HepG2 (cell line): ENCODE data around the gene DOCK10. TPM values are rescaled to one million over a fixed set of nuclear protein-coding genes. Genes with fewer than 3 reads are reported as not detected.

ENCODE experiments used
- ATAC-seq: fragments of 200-7000 bp; cut with Tn5 transposase; 3 replicates; pipeline ENCODE4 v1.9.1; 2020; ENCODE audit warnings: mild to moderate bottlenecking, moderate library complexity
- BruUV-seq: library from RNA; stranded (reverse); fragments of 400-500 nt; replicated peaks from 2 replicates; lab custom pipeline; 2021; lab: Mats Ljungman, UMichigan
- CTCF ChIA-PET: fragments of 300-600 bp; formaldehyde crosslinking; extraction: SDS; loops from one replicate; lab custom pipeline; 2021; ENCODE audit warnings: low total read pairs, inconsistent platforms, low intra/inter-chr PET ratio; lab: Yijun Ruan, JAX
- POLR2A ChIA-PET: fragments of 350-600 bp; sonication (Branson Sonifier 250); formaldehyde crosslinking; loops from one replicate; lab custom pipeline; 2020; ENCODE audit warnings: antibody characterized with exemption, inconsistent platforms; lab: Yijun Ruan, JAX
- DNase-seq: peaks from one replicate; pipeline ENCODE4 v3.0.0-alpha.2; 2015; ENCODE audit warnings: low spot score
- FAIRE-seq: peaks from 3 replicates; lab custom pipeline; 2011; peaks lifted over from hg19 to GRCh38; lab: Jason Lieb, UNC
- H2AFZ ChIP-seq: one replicate; pipeline ENCODE4 v1.6.1; 2011; ENCODE audit warnings: low read length, inconsistent platforms
- H3K27ac ChIP-seq: fragments of 300-600 bp; 3 replicates; pipeline ENCODE4 v1.8.0; 2011; ENCODE audit warnings: mixed run types, mild to moderate bottlenecking, mixed read lengths, low read length, inconsistent platforms; ENCODE audit not compliant: insufficient read depth; ENCODE audit errors: extremely low read length
- H3K27me3 ChIP-seq, 2 experiments: fragments of 200-600 bp in 1 of 2; 2 replicates in 1 of 2; 3 replicates in 1 of 2; pipeline versions ENCODE4 v1.6.0 to v1.8.0; 2011; ENCODE audit warnings: low read length in 2 of 2, mild to moderate bottlenecking in 2 of 2, moderate library complexity in 2 of 2, inconsistent platforms in 1 of 2; ENCODE audit not compliant: insufficient read depth in 2 of 2, control insufficient read depth in 1 of 2
- H3K36me3 ChIP-seq, 2 experiments: fragments of 200-600 bp in 1 of 2; replicated peaks in 1 of 2; 2 replicates in 1 of 2; 3 replicates in 1 of 2; pipeline versions ENCODE4 v1.5.1 to v1.8.0; 2011; ENCODE audit warnings: low read length in 2 of 2, inconsistent platforms in 1 of 2; ENCODE audit not compliant: insufficient read depth in 2 of 2, control insufficient read depth in 1 of 2
- H3K4me1 ChIP-seq: 2 replicates; pipeline ENCODE4 v1.5.1; 2012; ENCODE audit warnings: low read length, inconsistent platforms; ENCODE audit not compliant: insufficient read depth
- H3K4me2 ChIP-seq: 2 replicates; pipeline ENCODE4 v1.6.0; 2011; ENCODE audit warnings: low read depth, low read length, inconsistent platforms
- H3K4me3 ChIP-seq, 3 experiments: fragments of 200-600 bp in 1 of 3; sonication (generic), shearing (Covaris generic) in 1 of 3; replicated peaks in 1 of 3; 2 replicates each; pipeline ENCODE4 v1.5.1; 2011 to 2016; ENCODE audit warnings: low read length in 3 of 3, inconsistent platforms in 2 of 3, low read depth in 2 of 3, mild to moderate bottlenecking in 2 of 3, control low read depth in 1 of 3, mixed read lengths in 1 of 3; ENCODE audit not compliant: insufficient read depth in 1 of 3
- H3K79me2 ChIP-seq: one replicate; pipeline ENCODE4 v1.6.1; 2011; ENCODE audit warnings: low read length, inconsistent platforms; ENCODE audit not compliant: insufficient read depth
- H3K9ac ChIP-seq: 2 replicates; pipeline ENCODE4 v1.6.0; 2011; ENCODE audit warnings: mild to moderate bottlenecking, low read depth, low read length, inconsistent platforms; ENCODE audit not compliant: insufficient read depth
- H3K9me3 ChIP-seq: 2 replicates; pipeline ENCODE4 v1.5.1; 2012; ENCODE audit warnings: mild to moderate bottlenecking, low read length
- H4K20me1 ChIP-seq: 2 replicates; pipeline ENCODE4 v1.6.0; 2011; ENCODE audit warnings: inconsistent platforms, mild to moderate bottlenecking, low read length, moderate library complexity; ENCODE audit not compliant: insufficient read depth
- ASH2L ChIP-seq: fragments of 300-600, 200-600 bp; sonication (generic); IDR thresholded peaks from 2 replicates; pipeline ENCODE4 v1.7.0; 2017; ENCODE audit warnings: low read depth, mild to moderate bottlenecking, moderate library complexity, mixed read lengths, low read length; ENCODE audit not compliant: insufficient read length
- IRF2 ChIP-seq: IDR thresholded peaks from 2 replicates; pipeline ENCODE4 v1.6.1; 2018; ENCODE audit warnings: missing genetic modification reagents, missing compliant biosample characterization
- MXD4 ChIP-seq: IDR thresholded peaks from 2 replicates; pipeline ENCODE4 v1.6.1; 2016; ENCODE audit warnings: mild to moderate bottlenecking, missing biosample characterization, missing genetic modification reagents
- RCOR2 ChIP-seq: IDR thresholded peaks from 2 replicates; pipeline ENCODE4 v1.6.1; 2016; ENCODE audit warnings: missing biosample characterization, missing genetic modification reagents
- SMARCE1 ChIP-seq: fragments of 450-650 bp; IDR thresholded peaks from 2 replicates; pipeline ENCODE4 v1.6.1; 2017; ENCODE audit warnings: borderline replicate concordance
- SNAPC2 ChIP-seq: sonication (generic); formaldehyde crosslinking; IDR thresholded peaks from 2 replicates; pipeline ENCODE4 v1.8.1; 2022; ENCODE audit warnings: mild to moderate bottlenecking, missing genetic modification reagents
- SNRNP70 ChIP-seq: fragments of 200-400 bp; formaldehyde crosslinking; IDR thresholded peaks from 2 replicates; pipeline ENCODE4 v1.6.1; 2017; ENCODE audit warnings: mild to moderate bottlenecking, low read depth, low read length, moderate library complexity
- TEAD3 ChIP-seq: optimal IDR thresholded peaks from 2 replicates; pipeline ENCODE3; 2016; ENCODE audit warnings: borderline replicate concordance
- ZFY ChIP-seq: sonication (generic); formaldehyde crosslinking; IDR thresholded peaks from 2 replicates; pipeline ENCODE4 v1.4.0; 2020; ENCODE audit warnings: missing genetic modification reagents
- ZKSCAN1 ChIP-seq: fragments of 150-350 bp; IDR thresholded peaks from 2 replicates; pipeline ENCODE4 v1.6.1; 2014; ENCODE audit warnings: low read length
- ZNF230 ChIP-seq: sonication (generic); formaldehyde crosslinking; IDR thresholded peaks from 2 replicates; pipeline ENCODE4 v1.4.0; 2020; ENCODE audit warnings: mild to moderate bottlenecking, missing genetic modification reagents
- ZNF383 ChIP-seq: sonication (generic); formaldehyde crosslinking; IDR thresholded peaks from 2 replicates; pipeline ENCODE4 v1.4.0; 2020; ENCODE audit warnings: missing genetic modification reagents, mild to moderate bottlenecking, borderline replicate concordance
- ZNF749 ChIP-seq: sonication (generic); formaldehyde crosslinking; IDR thresholded peaks from 2 replicates; pipeline ENCODE4 v1.8.0; 2022; ENCODE audit warnings: mild to moderate bottlenecking, missing genetic modification reagents, moderate library complexity, borderline replicate concordance
- WGBS: methylation state at CpG from one replicate; pipeline ENCODE4 v1.1.6; 2017; ENCODE audit warnings: low lambda C conversion rate; 5-methylcytosine and 5-hydroxymethylcytosine counted together
- in situ Hi-C: cut with HindIII; loops from 2 replicates; pipeline ENCODE4 v1.10.0; 2017; ENCODE audit warnings: low pct_unique_long_range_greater_than_20kb; ENCODE audit not compliant: extremely low pct_ligation_motif_present
- intact Hi-C: fragments of 100-400 bp; cut with micrococcal nuclease; formaldehyde crosslinking; loops from one replicate; pipeline ENCODE4 v1.10.0; 2022; ENCODE audit not compliant: unreplicated experiment
- polyA plus RNA-seq, 8 experiments: library from polyadenylated mRNA; depleted of rRNA in 3 of 8; stranded (reverse) in 7 of 8; unstranded in 1 of 8; fragments of >200 nt; fragmentation: Illumina TruSeq in 4 of 8; extraction: Trizol in 4 of 8; gene quantifications; 2 replicates each; pipeline versions ENCODE4 v1.2.1 to v1.2.3, GENCODE V29; 2011 to 2016; ENCODE audit warnings: low read depth in 4 of 8, missing spikeins in 1 of 8, mixed read lengths in 1 of 8; ENCODE audit not compliant: insufficient read depth in 1 of 8
- total RNA-seq, 5 experiments: library from RNA; depleted of rRNA; stranded (reverse); fragments of >200 nt; fragmentation: Illumina TruSeq; extraction: Trizol; gene quantifications; 2 replicates each; pipeline ENCODE4 v1.2.3, GENCODE V29; 2016; ENCODE audit warnings: low read depth in 1 of 5
- TF ChIP-seq, protein P1 (sequence below): sonication (generic); formaldehyde crosslinking; IDR thresholded peaks from 2 replicates; pipeline ENCODE4 v1.4.0; 2020; ENCODE audit warnings: missing genetic modification reagents, borderline replicate concordance
- TF ChIP-seq, protein P2 (sequence below): sonication (generic); formaldehyde crosslinking; IDR thresholded peaks from 2 replicates; pipeline ENCODE4 v1.8.1; 2022; ENCODE audit warnings: low read depth, mild to moderate bottlenecking, missing genetic modification reagents
- TF ChIP-seq, protein P3 (sequence below): IDR thresholded peaks from 2 replicates; pipeline ENCODE4 v1.6.1; 2016; ENCODE audit warnings: mild to moderate bottlenecking, missing biosample characterization, missing genetic modification reagents
- TF ChIP-seq, protein P4 (sequence below): sonication (generic); formaldehyde crosslinking; IDR thresholded peaks from 2 replicates; pipeline ENCODE4 v1.5.1; 2020; ENCODE audit warnings: mild to moderate bottlenecking, missing genetic modification reagents, moderate library complexity

DOCK10 gene
- total and polyA plus RNA-seq, 2 of the 13 experiments (the other 11 are each of a cell fraction or from before 2014, with no cell fraction given), result not detected

DNA sequence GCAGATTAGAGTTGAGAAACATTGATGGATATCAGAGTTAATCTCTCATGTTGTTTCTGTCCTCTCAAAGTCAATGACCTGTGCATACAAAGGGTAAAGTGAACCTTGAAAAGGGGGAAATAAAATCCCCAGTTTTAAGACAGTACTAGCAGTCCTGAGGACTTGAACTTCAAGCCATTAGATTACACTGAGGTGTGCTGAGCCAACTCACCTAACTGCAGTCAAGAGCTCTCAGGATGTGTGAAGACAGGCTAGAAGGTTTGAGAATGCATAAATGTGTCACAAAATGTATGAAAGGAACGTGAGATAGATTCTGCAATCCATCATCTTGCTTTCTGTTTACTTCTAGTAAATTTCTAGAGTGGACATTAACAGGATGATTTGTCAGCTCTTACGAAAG is 35.5 kb downstream of the DOCK10 start:
- Histone ChIP-seq H3K9me3 (no peaks in the 10 kb centered on the region), H3K4me3 (no peak overlapping the region), H3K4me1 (no peaks in the 10 kb centered on the region), H3K36me3 (no peaks in the 10 kb centered on the region), H3K4me2 (no peak overlapping the region), H3K27me3 (no peaks in the 10 kb centered on the region)
- 0% methylated on average over 2 of the region's 2 CpGs for WGBS
- BruUV-seq, result no TSS peak
- TF ChIP-seq RCOR2 (no peak), TEAD3 (CRISPR knock-in tag) (no peak), ASH2L (no peak), SMARCE1 (no peak), SNRNP70 (no peak), SNAPC2 (CRISPR knock-in tag) (no peak), IRF2 (CRISPR knock-in tag) (no peak), MXD4 (CRISPR knock-in tag) (no peak), ZNF749 (CRISPR knock-in tag) (no peak), ZNF383 (CRISPR knock-in tag) (no peak), ZNF230 (CRISPR knock-in tag) (no peak), ZFY (no peak), ZKSCAN1 (no peak)
- TF ChIP-seq, protein P1, sequence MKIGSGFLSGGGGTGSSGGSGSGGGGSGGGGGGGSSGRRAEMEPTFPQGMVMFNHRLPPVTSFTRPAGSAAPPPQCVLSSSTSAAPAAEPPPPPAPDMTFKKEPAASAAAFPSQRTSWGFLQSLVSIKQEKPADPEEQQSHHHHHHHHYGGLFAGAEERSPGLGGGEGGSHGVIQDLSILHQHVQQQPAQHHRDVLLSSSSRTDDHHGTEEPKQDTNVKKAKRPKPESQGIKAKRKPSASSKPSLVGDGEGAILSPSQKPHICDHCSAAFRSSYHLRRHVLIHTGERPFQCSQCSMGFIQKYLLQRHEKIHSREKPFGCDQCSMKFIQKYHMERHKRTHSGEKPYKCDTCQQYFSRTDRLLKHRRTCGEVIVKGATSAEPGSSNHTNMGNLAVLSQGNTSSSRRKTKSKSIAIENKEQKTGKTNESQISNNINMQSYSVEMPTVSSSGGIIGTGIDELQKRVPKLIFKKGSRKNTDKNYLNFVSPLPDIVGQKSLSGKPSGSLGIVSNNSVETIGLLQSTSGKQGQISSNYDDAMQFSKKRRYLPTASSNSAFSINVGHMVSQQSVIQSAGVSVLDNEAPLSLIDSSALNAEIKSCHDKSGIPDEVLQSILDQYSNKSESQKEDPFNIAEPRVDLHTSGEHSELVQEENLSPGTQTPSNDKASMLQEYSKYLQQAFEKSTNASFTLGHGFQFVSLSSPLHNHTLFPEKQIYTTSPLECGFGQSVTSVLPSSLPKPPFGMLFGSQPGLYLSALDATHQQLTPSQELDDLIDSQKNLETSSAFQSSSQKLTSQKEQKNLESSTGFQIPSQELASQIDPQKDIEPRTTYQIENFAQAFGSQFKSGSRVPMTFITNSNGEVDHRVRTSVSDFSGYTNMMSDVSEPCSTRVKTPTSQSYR (CRISPR knock-in tag), result no peak
- TF ChIP-seq, protein P2, sequence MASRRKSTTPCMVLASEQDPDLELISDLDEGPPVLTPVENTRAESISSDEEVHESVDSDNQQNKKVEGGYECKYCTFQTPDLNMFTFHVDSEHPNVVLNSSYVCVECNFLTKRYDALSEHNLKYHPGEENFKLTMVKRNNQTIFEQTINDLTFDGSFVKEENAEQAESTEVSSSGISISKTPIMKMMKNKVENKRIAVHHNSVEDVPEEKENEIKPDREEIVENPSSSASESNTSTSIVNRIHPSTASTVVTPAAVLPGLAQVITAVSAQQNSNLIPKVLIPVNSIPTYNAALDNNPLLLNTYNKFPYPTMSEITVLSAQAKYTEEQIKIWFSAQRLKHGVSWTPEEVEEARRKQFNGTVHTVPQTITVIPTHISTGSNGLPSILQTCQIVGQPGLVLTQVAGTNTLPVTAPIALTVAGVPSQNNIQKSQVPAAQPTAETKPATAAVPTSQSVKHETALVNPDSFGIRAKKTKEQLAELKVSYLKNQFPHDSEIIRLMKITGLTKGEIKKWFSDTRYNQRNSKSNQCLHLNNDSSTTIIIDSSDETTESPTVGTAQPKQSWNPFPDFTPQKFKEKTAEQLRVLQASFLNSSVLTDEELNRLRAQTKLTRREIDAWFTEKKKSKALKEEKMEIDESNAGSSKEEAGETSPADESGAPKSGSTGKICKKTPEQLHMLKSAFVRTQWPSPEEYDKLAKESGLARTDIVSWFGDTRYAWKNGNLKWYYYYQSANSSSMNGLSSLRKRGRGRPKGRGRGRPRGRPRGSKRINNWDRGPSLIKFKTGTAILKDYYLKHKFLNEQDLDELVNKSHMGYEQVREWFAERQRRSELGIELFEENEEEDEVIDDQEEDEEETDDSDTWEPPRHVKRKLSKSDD (CRISPR knock-in tag), result no peak
- TF ChIP-seq, protein P3, sequence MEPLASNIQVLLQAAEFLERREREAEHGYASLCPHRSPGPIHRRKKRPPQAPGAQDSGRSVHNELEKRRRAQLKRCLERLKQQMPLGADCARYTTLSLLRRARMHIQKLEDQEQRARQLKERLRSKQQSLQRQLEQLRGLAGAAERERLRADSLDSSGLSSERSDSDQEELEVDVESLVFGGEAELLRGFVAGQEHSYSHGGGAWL (CRISPR knock-in tag), result no peak
- TF ChIP-seq, protein P4, sequence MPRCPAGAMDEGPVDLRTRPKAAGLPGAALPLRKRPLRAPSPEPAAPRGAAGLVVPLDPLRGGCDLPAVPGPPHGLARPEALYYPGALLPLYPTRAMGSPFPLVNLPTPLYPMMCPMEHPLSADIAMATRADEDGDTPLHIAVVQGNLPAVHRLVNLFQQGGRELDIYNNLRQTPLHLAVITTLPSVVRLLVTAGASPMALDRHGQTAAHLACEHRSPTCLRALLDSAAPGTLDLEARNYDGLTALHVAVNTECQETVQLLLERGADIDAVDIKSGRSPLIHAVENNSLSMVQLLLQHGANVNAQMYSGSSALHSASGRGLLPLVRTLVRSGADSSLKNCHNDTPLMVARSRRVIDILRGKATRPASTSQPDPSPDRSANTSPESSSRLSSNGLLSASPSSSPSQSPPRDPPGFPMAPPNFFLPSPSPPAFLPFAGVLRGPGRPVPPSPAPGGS, result no peak
- TF ChIP-seq, all 625 proteins: peak for 0
- ChIA-PET CTCF (no interaction called here), POLR2A (no interaction called here)
- Histone ChIP-seq H2AFZ (no peak overlapping the region), H4K20me1 (no peaks in the 10 kb centered on the region), H3K9ac (no peak overlapping the region), H3K79me2 (no peaks in the 10 kb centered on the region), H3K27ac (no peak overlapping the region)
- intact Hi-C loops, result no loop called here
- in situ Hi-C loops, result no loop called here
- DNase-seq, result no peak
- FAIRE-seq, result no peak
- no peak for ATAC-seq
